GM12892 (cell line): ENCODE data around the gene TBC1D19.

ENCODE experiments used
- POLR2A ChIP-seq: IDR thresholded peaks from 2 replicates; pipeline ENCODE4 v1.6.1; 2011; ENCODE audit warnings: low read depth, low read length, control low read depth
- POLR2AphosphoS5 ChIP-seq: IDR thresholded peaks from 2 replicates; pipeline ENCODE4 v1.6.1; 2011; ENCODE audit warnings: low read depth, low read length, control low read depth

- TF ChIP-seq POLR2AphosphoS5: no peak
- TF ChIP-seq POLR2A: no peak
Observed at GRCh38 chr4:26690506-26690905, 106.6 kb downstream of the TBC1D19 start.
